HepG2 (cell line): ENCODE results near the gene PODN. TPM values are rescaled to one million over a fixed set of nuclear protein-coding genes. Genes with fewer than 3 reads are reported as not detected.

Experiments
- CENPBD1 ChIP-seq: sonication (generic); formaldehyde crosslinking; IDR thresholded peaks from 2 replicates; pipeline ENCODE4 v1.8.0; 2022; ENCODE audit warnings: missing genetic modification reagents, low read depth, mild to moderate bottlenecking, borderline replicate concordance
- HNF4G ChIP-seq, 2 experiments: sonication (generic) in 1 of 2; formaldehyde crosslinking in 1 of 2; IDR thresholded peaks; 2 replicates each; pipeline versions ENCODE4 v1.4.0 to v1.6.1; 2011 to 2020; ENCODE audit warnings: borderline replicate concordance in 2 of 2, low read depth in 2 of 2, mild to moderate bottlenecking in 2 of 2, low read length in 1 of 2, missing genetic modification reagents in 1 of 2, moderate library complexity in 1 of 2
- KLF16 ChIP-seq, 2 experiments: sonication (generic) in 1 of 2; formaldehyde crosslinking in 1 of 2; IDR thresholded peaks; 2 replicates each; pipeline versions ENCODE4 v1.6.1 to v1.8.0; 2016 to 2023; ENCODE audit warnings: missing genetic modification reagents in 2 of 2, missing compliant biosample characterization in 1 of 2
- KMT2B ChIP-seq: IDR thresholded peaks from 2 replicates; pipeline ENCODE4 v1.6.1; 2016; ENCODE audit warnings: missing genetic modification reagents, missing compliant biosample characterization
- MAFG ChIP-seq: sonication (generic); formaldehyde crosslinking; IDR thresholded peaks from 2 replicates; pipeline ENCODE4 v1.5.1; 2020; ENCODE audit warnings: mild to moderate bottlenecking, missing genetic modification reagents
- MTF1 ChIP-seq: sonication (generic); formaldehyde crosslinking; IDR thresholded peaks from 2 replicates; pipeline ENCODE4 v1.5.0; 2020; ENCODE audit warnings: missing genetic modification reagents
- MYC ChIP-seq: sonication (generic); formaldehyde crosslinking; IDR thresholded peaks from 2 replicates; pipeline ENCODE4 v1.9.0; 2021; ENCODE audit warnings: missing genetic modification reagents, borderline replicate concordance
- NFE2L1 ChIP-seq: sonication (generic); formaldehyde crosslinking; IDR thresholded peaks from 2 replicates; pipeline ENCODE4 v1.4.0; 2020; ENCODE audit warnings: missing genetic modification reagents, mild to moderate bottlenecking, borderline replicate concordance
- NPAS2 ChIP-seq: sonication (generic); formaldehyde crosslinking; IDR thresholded peaks from 2 replicates; pipeline ENCODE4 v1.8.0; 2022; ENCODE audit warnings: mild to moderate bottlenecking, missing genetic modification reagents, borderline replicate concordance
- PRMT3 ChIP-seq: sonication (generic); formaldehyde crosslinking; IDR thresholded peaks from 2 replicates; pipeline ENCODE4 v1.8.1; 2022; ENCODE audit warnings: low read depth, mild to moderate bottlenecking, moderate library complexity, missing genetic modification reagents, borderline replicate concordance
- PTBP1 ChIP-seq: fragments of 200-400 bp; formaldehyde crosslinking; IDR thresholded peaks from 2 replicates; pipeline ENCODE4 v1.6.1; 2018; ENCODE audit warnings: low read length, low read depth; ENCODE audit not compliant: poor library complexity, severe bottlenecking
- RFX1 ChIP-seq: fragments of 450-650 bp; IDR thresholded peaks from 2 replicates; pipeline ENCODE4 v1.6.1; 2017
- TRAFD1 ChIP-seq: sonication (generic); formaldehyde crosslinking; IDR thresholded peaks from 2 replicates; pipeline ENCODE4 v1.5.1; 2020; ENCODE audit warnings: missing genetic modification reagents, mild to moderate bottlenecking, borderline replicate concordance
- ZEB1 ChIP-seq: IDR thresholded peaks from 2 replicates; pipeline ENCODE4 v1.6.1; 2012; ENCODE audit warnings: mild to moderate bottlenecking, low read depth, inconsistent platforms; ENCODE audit not compliant: insufficient replicate concordance
- ZFY ChIP-seq: sonication (generic); formaldehyde crosslinking; IDR thresholded peaks from 2 replicates; pipeline ENCODE4 v1.4.0; 2020; ENCODE audit warnings: missing genetic modification reagents
- ZNF329 ChIP-seq: sonication (generic); formaldehyde crosslinking; IDR thresholded peaks from 2 replicates; pipeline ENCODE4 v1.9.0; 2021; ENCODE audit warnings: low read depth, mild to moderate bottlenecking, missing genetic modification reagents
- ZNF609 ChIP-seq: sonication (generic); formaldehyde crosslinking; IDR thresholded peaks from 2 replicates; pipeline ENCODE4 v1.4.0; 2020; ENCODE audit warnings: mild to moderate bottlenecking, missing genetic modification reagents, borderline replicate concordance
- ZNF749 ChIP-seq: sonication (generic); formaldehyde crosslinking; IDR thresholded peaks from 2 replicates; pipeline ENCODE4 v1.8.0; 2022; ENCODE audit warnings: mild to moderate bottlenecking, missing genetic modification reagents, moderate library complexity, borderline replicate concordance
- ZNF780A ChIP-seq: sonication (generic); formaldehyde crosslinking; IDR thresholded peaks from 2 replicates; pipeline ENCODE4 v1.8.0; 2022; ENCODE audit warnings: mild to moderate bottlenecking, missing genetic modification reagents, moderate library complexity
- ZNF788 ChIP-seq: sonication (generic); formaldehyde crosslinking; IDR thresholded peaks from 2 replicates; pipeline ENCODE4 v1.5.0; 2020; ENCODE audit warnings: mild to moderate bottlenecking, missing genetic modification reagents, borderline replicate concordance
- ZSCAN30 ChIP-seq: sonication (generic); formaldehyde crosslinking; IDR thresholded peaks from 2 replicates; pipeline ENCODE4 v1.5.0; 2020; ENCODE audit warnings: mild to moderate bottlenecking, missing genetic modification reagents
- polyA plus RNA-seq, 8 experiments: library from polyadenylated mRNA; depleted of rRNA in 3 of 8; stranded (reverse) in 7 of 8; unstranded in 1 of 8; fragments of >200 nt; fragmentation: Illumina TruSeq in 4 of 8; extraction: Trizol in 4 of 8; gene quantifications; 2 replicates each; pipeline versions ENCODE4 v1.2.1 to v1.2.3, GENCODE V29; 2011 to 2016; ENCODE audit warnings: low read depth in 4 of 8, missing spikeins in 1 of 8, mixed read lengths in 1 of 8; ENCODE audit not compliant: insufficient read depth in 1 of 8
- total RNA-seq, 5 experiments: library from RNA; depleted of rRNA; stranded (reverse); fragments of >200 nt; fragmentation: Illumina TruSeq; extraction: Trizol; gene quantifications; 2 replicates each; pipeline ENCODE4 v1.2.3, GENCODE V29; 2016; ENCODE audit warnings: low read depth in 1 of 5

PODN gene
- total and polyA plus RNA-seq, 2 of the 13 experiments (the other 11 are each of a cell fraction or from before 2014, with no cell fraction given), result 0.13 TPM; not detected in 1

- TF ChIP-seq ZEB1, result no peak
- no peak for TF ChIP-seq PTBP1
- TF ChIP-seq MTF1 (CRISPR knock-in tag), result no peak
- peak; percentile 70 for TF ChIP-seq ZNF609 (CRISPR knock-in tag)
- TF ChIP-seq MAFG (CRISPR knock-in tag), result no peak
- no peak for TF ChIP-seq CENPBD1 (CRISPR knock-in tag)
- no peak for TF ChIP-seq RFX1
- TF ChIP-seq KLF16 (CRISPR knock-in tag; IDR thresholded peaks at IDR 0.05), result 0 out of 4 replicates have a peak, but pooled peaks of 1 of the 2 experiments have one; percentile 43
- TF ChIP-seq ZFY, result no peak
- peak; percentile 66; the same call in 1 of the 2 replicates for TF ChIP-seq ZNF788 (CRISPR knock-in tag)
- no peak for TF ChIP-seq NFE2L1
- peak; percentile 44; the same call in 1 of the 2 replicates for TF ChIP-seq KMT2B
- TF ChIP-seq ZNF329, result 0 out of 2 replicates have a peak, but pooled peaks have one; percentile 46
- peak; percentile 92 for TF ChIP-seq HNF4G (IDR thresholded peaks at IDR 0.05; ENCODE audit: borderline replicate concordance, low read depth, low read length)
- peak; percentile 87; the same call in 1 of the 2 replicates for TF ChIP-seq HNF4G (CRISPR knock-in tag; IDR thresholded peaks at IDR 0.05; ENCODE audit: borderline replicate concordance, low read depth)
- peak; percentile 59; the same call in 1 of the 2 replicates for TF ChIP-seq MYC (CRISPR knock-in tag)
- TF ChIP-seq ZNF780A (CRISPR knock-in tag), result no peak; the same call in 1 of the 2 replicates
- no peak for TF ChIP-seq PRMT3 (CRISPR knock-in tag)
- TF ChIP-seq NPAS2, result no peak
- TF ChIP-seq ZNF749 (CRISPR knock-in tag), result no peak
- no peak for TF ChIP-seq TRAFD1
- TF ChIP-seq ZSCAN30, result no peak
Measured at GRCh38 chr1:53089478-53090226, 27.6 kb downstream of the PODN start (continued).
